Ovary (tissue), 3 donors: ENCODE results near the gene GLI1.

Experiments
- CTCF ChIP-seq, 3 donors: fragments of 450-650 bp in 2 of 3; fragments of 200-600 bp in 1 of 3; IDR thresholded peaks; one replicate each; pipeline versions ENCODE4 v1.5.1 to v1.8.0; 2016 to 2022; ENCODE audit warnings: antibody characterized with exemption in 3 of 3, mild to moderate bottlenecking in 1 of 3
- POLR2A ChIP-seq: fragments of 450-650 bp; IDR thresholded peaks from one replicate; pipeline ENCODE4 v1.6.1; 2017; ENCODE audit warnings: antibody characterized with exemption, mild to moderate bottlenecking, moderate library complexity
- donor health status: DM: no; HTN: no; CAD: no.

GRCh38 chr12:57491393-57492280 is 32.1 kb downstream of the GLI1 start:
- TF ChIP-seq CTCF (IDR thresholded peaks at IDR 0.05) (no peak), POLR2A (no peak)
